K562 (cell line): ENCODE data around the gene IRS2.

Experiments used
- MED1 ChIP-seq: sonication (generic); formaldehyde crosslinking; IDR thresholded peaks from 2 replicates; pipeline ENCODE4 v1.8.1; 2023; ENCODE audit warnings: missing genetic modification reagents, borderline replicate concordance
- NFXL1 ChIP-seq: fragments of 450-650 bp; formaldehyde crosslinking; IDR thresholded peaks from 2 replicates; pipeline ENCODE4 v1.4.0; 2021; ENCODE audit warnings: mild to moderate bottlenecking
- SAFB2 ChIP-seq: fragments of 200-400 bp; formaldehyde crosslinking; IDR thresholded peaks from 2 replicates; pipeline ENCODE4 v1.6.1; 2018; ENCODE audit warnings: borderline replicate concordance, low read length, low read depth, moderate library complexity; ENCODE audit not compliant: severe bottlenecking
- TBL1XR1 ChIP-seq, 2 experiments: IDR thresholded peaks; 2 replicates each; pipeline ENCODE4 v1.6.1; 2012; ENCODE audit warnings: improper control_type of control experiment in 2 of 2, low read length in 2 of 2, mild to moderate bottlenecking in 1 of 2

GRCh38 chr13:109750221-109750775 is 36.1 kb downstream of the IRS2 start:
- no peak for TF ChIP-seq MED1
- no peak for TF ChIP-seq NFXL1 (CRISPR knock-in tag)
- no peak for TF ChIP-seq SAFB2
- TF ChIP-seq TBL1XR1 (IDR thresholded peaks at IDR 0.05; ENCODE audit: low read length in 2 of 2): no peak
